HFFc6 (cell line): Measurements from ENCODE around the gene TEX53. TPM values are rescaled to one million over a fixed set of nuclear protein-coding genes. Genes with fewer than 3 reads are reported as not detected.

Source experiments
- DNase-seq: peaks from one replicate; pipeline ENCODE4 v3.0.0-alpha.2; 2018
- H3K27ac Mint-ChIP-seq: 2 replicates; pipeline ENCODE4 v1.8.0; 2020; ENCODE audit warnings: mild to moderate bottlenecking, mixed read lengths
- H3K27me3 Mint-ChIP-seq: 2 replicates; pipeline ENCODE4 v1.8.0; 2021; ENCODE audit warnings: mild to moderate bottlenecking, moderate library complexity, mixed read lengths; ENCODE audit not compliant: insufficient read depth
- H3K36me3 Mint-ChIP-seq: 2 replicates; pipeline ENCODE4 v1.8.0; 2021; ENCODE audit warnings: low read depth, mixed read lengths
- H3K4me1 Mint-ChIP-seq: 2 replicates; pipeline ENCODE4 v1.8.0; 2020; ENCODE audit warnings: low read depth, mixed read lengths
- H3K4me3 Mint-ChIP-seq: 2 replicates; pipeline ENCODE4 v1.8.0; 2020; ENCODE audit warnings: mild to moderate bottlenecking, moderate library complexity, mixed read lengths
- H3K9me3 Mint-ChIP-seq: 2 replicates; pipeline ENCODE4 v1.8.0; 2020; ENCODE audit warnings: mild to moderate bottlenecking, mixed read lengths
- CTCF ChIP-seq: fragments of 200-600 bp; sonication (generic); IDR thresholded peaks from 2 replicates; pipeline ENCODE4 v1.5.0; 2021; ENCODE audit warnings: antibody characterized with exemption, mild to moderate bottlenecking
- total RNA-seq, 6 experiments: library from RNA; stranded (reverse); fragmentation: NEBNext Ultra II Directional; extraction: Animal tissue kit (Norgen Biotek cat#: 25700); gene quantifications; 2 replicates in 1 of 6; 3 replicates in 5 of 6; pipeline ENCODE4 v1.2.3, GENCODE V29; 2021

TEX53 gene
- total RNA-seq, 6 experiments from 2014 or later = not detected

- H3K27me3 Mint-ChIP-seq = peaks cover 9% of the 10 kb centered on the region
- H3K36me3 Mint-ChIP-seq = no peaks in the 10 kb centered on the region
- no peak for TF ChIP-seq CTCF
- no peaks in the 10 kb centered on the region for H3K9me3 Mint-ChIP-seq
- H3K27ac Mint-ChIP-seq = no peak overlapping the region
- no peak overlapping the region for H3K4me3 Mint-ChIP-seq
- H3K4me1 Mint-ChIP-seq = no peaks in the 10 kb centered on the region
- DNase-seq = no peak
These were observed 9.2 kb upstream of the TEX53 start for GRCh38 chr9:114666851-114667250.

GRCh38 chr9:114666401-114666800 is 8.8 kb upstream of the TEX53 start:
- peaks cover 9% of the 10 kb centered on the region for H3K27me3 Mint-ChIP-seq
- no peaks in the 10 kb centered on the region for H3K36me3 Mint-ChIP-seq
- H3K27ac Mint-ChIP-seq = no peak overlapping the region
- no peak for DNase-seq
- H3K4me1 Mint-ChIP-seq = no peaks in the 10 kb centered on the region
- no peak for TF ChIP-seq CTCF
- H3K4me3 Mint-ChIP-seq = no peak overlapping the region
- H3K9me3 Mint-ChIP-seq = no peaks in the 10 kb centered on the region

- no peaks in the 10 kb centered on the region for H3K9me3 Mint-ChIP-seq
- H3K36me3 Mint-ChIP-seq = no peaks in the 10 kb centered on the region
- H3K27ac Mint-ChIP-seq = no peak overlapping the region
- TF ChIP-seq CTCF = no peak
- H3K4me1 Mint-ChIP-seq = no peaks in the 10 kb centered on the region
- no peak overlapping the region for H3K4me3 Mint-ChIP-seq
- no peak for DNase-seq
- H3K27me3 Mint-ChIP-seq = peaks cover 18% of the 10 kb centered on the region
These were observed 6.6 kb upstream of the TEX53 start for GRCh38 chr9:114664181-114664580.

GRCh38 chr9:114662081-114662989 is 4.7 kb upstream of the TEX53 start:
- H3K9me3 Mint-ChIP-seq = no peaks in the 10 kb centered on the region
- no peak for DNase-seq

GRCh38 chr9:114656301-114656700 is 1.3 kb downstream of the TEX53 start:
- 0 out of 2 replicates have a peak, but pooled peaks have one; percentile 1 for TF ChIP-seq CTCF

More at GRCh38 chr9:114662081-114662989, 4.7 kb upstream of the TEX53 start:
- Mint-ChIP-seq H3K27ac (no peak overlapping the region), H3K27me3 (peaks cover 27% of the 10 kb centered on the region), H3K4me1 (no peaks in the 10 kb centered on the region), H3K4me3 (no peak overlapping the region), H3K36me3 (no peaks in the 10 kb centered on the region)
- TF ChIP-seq CTCF = peak; percentile 91

More at GRCh38 chr9:114656301-114656700, 1.3 kb downstream of the TEX53 start:
- no peak overlapping the region for H3K4me3 Mint-ChIP-seq
- H3K27ac Mint-ChIP-seq = no peak overlapping the region
- H3K36me3 Mint-ChIP-seq = no peaks in the 10 kb centered on the region
- H3K4me1 Mint-ChIP-seq = peaks cover 32% of the 10 kb centered on the region
- no peaks in the 10 kb centered on the region for H3K9me3 Mint-ChIP-seq
- DNase-seq = no peak
- H3K27me3 Mint-ChIP-seq = peaks cover 21% of the 10 kb centered on the region
